ENCODE results near the gene ZFC3H1. TPM values are rescaled to one million over a fixed set of nuclear protein-coding genes. Genes with fewer than 3 reads are reported as not detected.
"Not testable (repeated sequence)": the region's sequence is repeated elsewhere in the genome, so short reads cannot be mapped to it uniquely, and the experiment has no call there.

The ZFC3H1 gene
- total and polyA plus RNA-seq, 4 donors = 8.0 to 95.3 (median 49.4) TPM

DNA sequence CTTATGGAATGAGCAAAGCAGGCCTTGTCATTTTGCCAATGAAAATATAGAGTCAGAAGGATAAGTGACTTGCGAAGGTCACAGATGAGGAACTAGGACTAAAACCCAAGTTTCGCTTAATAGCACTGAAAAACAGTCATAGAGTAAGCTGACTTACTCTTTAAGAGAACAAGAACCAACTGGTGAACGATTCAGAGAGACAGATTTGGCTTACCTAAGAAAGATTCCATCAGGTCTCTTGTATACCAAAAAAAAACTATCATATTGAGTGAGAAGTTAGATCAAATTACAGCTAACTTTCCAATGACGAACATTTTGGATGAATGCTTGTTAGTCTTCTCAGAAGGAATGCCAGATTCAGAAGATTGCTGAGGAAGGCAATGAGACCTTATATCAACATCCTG, 74.2 kb downstream of the ZFC3H1 start:
- WGBS, 2 donors = 21 to 22% methylated on average over 4 of the region's 4 CpGs
- ATAC-seq (ENCODE audit: low FRiP score) (no peak), DNase-seq (no peak)
- H3K27me3 ChIP-seq (ENCODE audit: control insufficient read depth in 1 of 2, insufficient read depth in 2 of 2, low read length in 1 of 2) = no peaks in the 10 kb centered on the region
- intact Hi-C loops (cut with DNase I) = no loop called here
- peaks cover 2 to 8% of the 10 kb centered on the region in 2 donors for H3K4me1 ChIP-seq (ENCODE audit: control insufficient read depth in 1 of 2, insufficient read depth in 2 of 2, low read length in 2 of 2)
- H3K27ac ChIP-seq (ENCODE audit: low read depth in 1 of 2, low read length in 2 of 2) = no peak overlapping the region
- no peak overlapping the region for H3K4me3 ChIP-seq (ENCODE audit: low read length in 2 of 2)
- no peaks in the 10 kb centered on the region for H3K9me3 ChIP-seq (ENCODE audit: control insufficient read depth, low read length)
- H3K36me3 ChIP-seq (ENCODE audit: control insufficient read depth in 1 of 2, insufficient read depth in 2 of 2, low read length in 1 of 2) = no peaks in the 10 kb centered on the region

DNA sequence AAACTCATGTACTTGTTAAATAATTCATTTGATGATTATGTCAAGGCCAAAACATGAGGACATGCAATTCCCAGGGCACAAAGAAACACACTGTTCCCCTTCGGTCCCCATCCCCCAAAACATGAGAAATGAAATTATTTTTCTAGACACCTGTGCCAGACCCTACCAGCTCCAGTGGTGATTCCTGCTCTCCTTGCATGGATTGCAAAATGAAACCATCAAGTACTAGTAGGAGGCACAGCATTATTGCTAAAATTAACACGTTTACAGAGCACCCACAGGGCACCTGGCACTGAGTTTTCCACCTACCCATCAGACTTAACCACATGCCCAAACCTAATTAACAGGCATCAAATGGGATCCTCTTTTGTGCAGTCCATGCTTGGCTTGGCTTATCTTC, 76.6 kb downstream of the ZFC3H1 start:
- ATAC-seq (ENCODE audit: low FRiP score) (no peak), DNase-seq (no peak)
- Histone ChIP-seq H3K27me3 (ENCODE audit: control insufficient read depth in 1 of 2, insufficient read depth in 2 of 2, low read length in 1 of 2) (no peaks in the 10 kb centered on the region), H3K36me3 (ENCODE audit: control insufficient read depth in 1 of 2, insufficient read depth in 2 of 2, low read length in 1 of 2) (no peaks in the 10 kb centered on the region), H3K27ac (ENCODE audit: low read depth in 1 of 2, low read length in 2 of 2) (no peak overlapping the region), H3K9me3 (ENCODE audit: control insufficient read depth, low read length) (no peaks in the 10 kb centered on the region), H3K4me1 (ENCODE audit: control insufficient read depth in 1 of 2, insufficient read depth in 2 of 2, low read length in 2 of 2) (peaks cover 0 to 3% of the 10 kb centered on the region in 2 donors), H3K4me3 (ENCODE audit: low read length in 2 of 2) (no peak overlapping the region)
- intact Hi-C loops (cut with DNase I) = no loop called here
- WGBS, 2 donors = 88 to 92% methylated on average over 2 of the region's 2 CpGs

DNA sequence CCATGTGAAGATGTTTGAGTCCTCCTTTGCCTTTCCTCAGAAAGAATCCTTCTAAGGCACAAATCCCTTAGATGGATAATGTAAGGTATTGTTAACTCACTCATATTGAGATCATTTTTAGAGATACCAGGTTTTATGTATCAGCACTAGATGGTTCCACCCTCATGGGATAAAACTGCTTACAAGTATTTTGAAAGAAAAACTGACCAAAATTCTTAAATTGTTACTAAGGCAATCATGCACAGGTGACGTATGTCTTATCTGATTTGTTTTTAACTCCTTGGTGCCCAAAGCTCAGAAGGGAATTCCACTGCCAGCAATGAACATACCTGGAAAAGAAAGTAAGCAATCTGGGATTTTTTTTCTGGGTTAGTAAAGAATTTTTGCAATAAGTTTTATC, 78.4 kb downstream of the ZFC3H1 start:
- no peak overlapping the region for H3K4me3 ChIP-seq (ENCODE audit: low read length in 2 of 2)
- H3K4me1 ChIP-seq (ENCODE audit: control insufficient read depth in 1 of 2, insufficient read depth in 2 of 2, low read length in 2 of 2) = peaks cover 0 to 3% of the 10 kb centered on the region in 2 donors
- H3K27ac ChIP-seq (ENCODE audit: low read depth in 1 of 2, low read length in 2 of 2) = no peak overlapping the region
- H3K36me3 ChIP-seq (ENCODE audit: control insufficient read depth in 1 of 2, insufficient read depth in 2 of 2, low read length in 1 of 2) = no peaks in the 10 kb centered on the region
- DNase-seq (no peak), ATAC-seq (ENCODE audit: low FRiP score) (no peak)
- no peaks in the 10 kb centered on the region for H3K9me3 ChIP-seq (ENCODE audit: control insufficient read depth, low read length)
- 38 to 46% methylated on average over 1 of the region's 1 CpG for WGBS, 2 donors
- H3K27me3 ChIP-seq (ENCODE audit: control insufficient read depth in 1 of 2, insufficient read depth in 2 of 2, low read length in 1 of 2) = no peaks in the 10 kb centered on the region
- intact Hi-C loops (cut with DNase I) = no loop called here

DNA sequence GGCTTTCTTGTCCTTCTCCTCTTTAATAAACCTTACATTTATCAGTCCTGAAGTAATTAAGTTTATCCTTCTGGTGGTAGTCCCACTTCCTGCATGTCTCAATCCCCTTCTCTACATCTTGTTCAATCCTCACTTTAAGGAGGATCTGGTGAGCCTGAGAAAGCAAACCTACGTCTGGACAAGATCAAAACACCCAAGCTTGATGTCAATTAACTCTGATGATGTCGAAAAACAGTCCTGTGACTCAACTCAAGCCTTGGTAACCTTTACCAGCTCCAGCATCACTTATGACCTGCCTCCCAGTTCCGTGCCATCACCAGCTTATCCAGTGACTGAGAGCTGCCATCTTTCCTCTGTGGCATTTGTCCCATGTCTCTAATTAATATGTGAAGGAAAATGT, 79.3 kb downstream of the ZFC3H1 start:
- WGBS, 2 donors = 85 to 90% methylated on average over 3 of the region's 3 CpGs
- Histone ChIP-seq H3K27ac (ENCODE audit: low read depth in 1 of 2, low read length in 2 of 2) (no peak overlapping the region), H3K4me3 (ENCODE audit: low read length in 2 of 2) (no peak overlapping the region), H3K36me3 (ENCODE audit: control insufficient read depth in 1 of 2, insufficient read depth in 2 of 2, low read length in 1 of 2) (no peaks in the 10 kb centered on the region), H3K27me3 (ENCODE audit: control insufficient read depth in 1 of 2, insufficient read depth in 2 of 2, low read length in 1 of 2) (no peaks in the 10 kb centered on the region), H3K4me1 (ENCODE audit: control insufficient read depth in 1 of 2, insufficient read depth in 2 of 2, low read length in 2 of 2) (peaks cover 0 to 1% of the 10 kb centered on the region in 2 donors), H3K9me3 (ENCODE audit: control insufficient read depth, low read length) (no peaks in the 10 kb centered on the region)
- intact Hi-C loops (cut with DNase I) = no loop called here
- DNase-seq = no peak
- no peak for ATAC-seq (ENCODE audit: low FRiP score)

DNA sequence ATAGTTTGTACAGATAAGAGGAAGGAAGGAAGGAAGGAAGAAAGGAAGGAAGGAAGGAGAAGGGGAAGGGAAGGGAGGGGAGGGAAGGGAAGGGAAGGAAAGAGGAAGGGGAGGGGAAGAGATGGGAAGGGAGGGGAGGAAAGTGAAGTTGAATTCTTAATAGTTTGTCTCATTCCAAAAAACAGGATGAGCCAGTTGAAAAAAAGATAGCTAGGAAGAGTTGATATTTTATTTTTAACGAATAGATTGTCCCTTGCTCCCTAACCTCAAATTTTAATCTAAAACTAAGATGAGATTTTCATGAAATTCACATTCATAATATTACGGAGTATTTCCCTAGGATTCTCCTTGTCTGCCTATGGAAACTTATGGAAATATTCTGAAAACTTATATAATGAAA, 80.7 kb downstream of the ZFC3H1 start:
- Histone ChIP-seq H3K4me1 (ENCODE audit: control insufficient read depth in 1 of 2, insufficient read depth in 2 of 2, low read length in 2 of 2) (no peaks in the 10 kb centered on the region), H3K4me3 (ENCODE audit: low read length in 2 of 2) (no peak overlapping the region), H3K27me3 (ENCODE audit: control insufficient read depth in 1 of 2, insufficient read depth in 2 of 2, low read length in 1 of 2) (no peaks in the 10 kb centered on the region), H3K36me3 (ENCODE audit: control insufficient read depth in 1 of 2, insufficient read depth in 2 of 2, low read length in 1 of 2) (no peaks in the 10 kb centered on the region), H3K27ac (ENCODE audit: low read depth in 1 of 2, low read length in 2 of 2) (no peak overlapping the region), H3K9me3 (ENCODE audit: control insufficient read depth, low read length) (no peaks in the 10 kb centered on the region)
- intact Hi-C loops (cut with DNase I) = no loop called here
- ATAC-seq (ENCODE audit: low FRiP score) = no peak
- 93 to 100% methylated on average over 2 of the region's 2 CpGs for WGBS, 2 donors
- DNase-seq = no peak

DNA sequence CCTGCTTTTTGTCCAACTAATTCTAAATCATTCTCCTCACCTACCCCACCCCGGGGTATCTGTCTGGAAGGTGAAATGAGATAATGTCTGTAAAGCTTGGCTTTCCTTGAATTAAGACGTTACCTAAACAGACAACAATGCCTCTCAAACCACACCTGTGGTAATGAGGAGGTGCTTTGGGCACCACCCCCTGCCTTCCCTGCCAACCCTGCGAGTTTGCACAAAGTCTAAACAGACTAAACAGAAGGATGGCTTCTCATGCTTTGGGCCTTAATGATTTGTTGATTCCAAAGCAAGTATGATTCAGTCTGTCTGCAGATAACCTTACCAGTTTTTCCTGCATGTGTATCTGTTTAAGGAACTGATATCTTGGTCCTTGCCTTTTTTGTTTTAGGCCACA, 82.4 kb downstream of the ZFC3H1 start:
- no peak overlapping the region for H3K4me3 ChIP-seq (ENCODE audit: low read length in 2 of 2)
- no peaks in the 10 kb centered on the region for H3K36me3 ChIP-seq (ENCODE audit: control insufficient read depth in 1 of 2, insufficient read depth in 2 of 2, low read length in 1 of 2)
- no peaks in the 10 kb centered on the region for H3K9me3 ChIP-seq (ENCODE audit: control insufficient read depth, low read length)
- H3K27ac ChIP-seq (ENCODE audit: low read depth in 1 of 2, low read length in 2 of 2) = no peak overlapping the region
- H3K4me1 ChIP-seq (ENCODE audit: control insufficient read depth in 1 of 2, insufficient read depth in 2 of 2, low read length in 2 of 2) = no peaks in the 10 kb centered on the region
- H3K27me3 ChIP-seq (ENCODE audit: control insufficient read depth in 1 of 2, insufficient read depth in 2 of 2, low read length in 1 of 2) = no peaks in the 10 kb centered on the region
- intact Hi-C loops (cut with DNase I) = no loop called here
- DNase-seq (no peak), ATAC-seq (ENCODE audit: low FRiP score) (no peak)
- 90 to 91% methylated on average over 3 of the region's 3 CpGs for WGBS, 2 donors

DNA sequence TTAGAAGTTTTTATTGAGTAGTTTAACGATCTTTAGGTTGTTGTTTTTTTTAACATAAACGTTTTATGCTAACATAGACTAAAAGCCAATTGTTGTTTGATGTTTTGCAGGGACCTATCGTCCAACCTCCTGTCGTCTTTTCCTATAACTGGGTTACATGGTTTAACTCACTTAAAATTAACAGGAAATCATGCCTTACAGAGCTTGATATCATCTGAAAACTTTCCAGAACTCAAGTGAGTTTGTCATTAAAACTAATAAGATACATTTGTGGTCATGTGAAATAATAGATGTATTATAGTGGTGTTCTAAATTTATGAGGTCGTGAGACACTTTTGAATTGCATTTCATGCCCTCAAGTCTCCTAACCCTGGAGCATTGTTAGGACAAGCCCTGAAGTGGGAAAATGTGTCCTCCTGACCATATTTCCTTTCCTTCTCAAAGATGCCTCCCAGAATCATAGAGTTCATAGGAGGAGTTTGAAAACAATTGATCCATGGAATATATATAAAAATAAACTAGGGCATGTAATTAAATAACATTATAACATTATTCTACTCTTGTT, 84.9 kb downstream of the ZFC3H1 start:
- intact Hi-C loops (cut with DNase I) = no loop called here
- Histone ChIP-seq H3K27ac (ENCODE audit: low read depth in 1 of 2, low read length in 2 of 2) (no peak overlapping the region), H3K36me3 (ENCODE audit: control insufficient read depth in 1 of 2, insufficient read depth in 2 of 2, low read length in 1 of 2) (no peaks in the 10 kb centered on the region), H3K4me3 (ENCODE audit: low read length in 2 of 2) (no peak overlapping the region), H3K27me3 (ENCODE audit: control insufficient read depth in 1 of 2, insufficient read depth in 2 of 2, low read length in 1 of 2) (no peaks in the 10 kb centered on the region), H3K9me3 (ENCODE audit: control insufficient read depth, low read length) (no peaks in the 10 kb centered on the region), H3K4me1 (ENCODE audit: control insufficient read depth in 1 of 2, insufficient read depth in 2 of 2, low read length in 2 of 2) (no peaks in the 10 kb centered on the region)
- ATAC-seq (ENCODE audit: low FRiP score) = no peak
- WGBS, 2 donors = 56 to 73% methylated on average over 5 of the region's 5 CpGs
- DNase-seq = no peak

DNA sequence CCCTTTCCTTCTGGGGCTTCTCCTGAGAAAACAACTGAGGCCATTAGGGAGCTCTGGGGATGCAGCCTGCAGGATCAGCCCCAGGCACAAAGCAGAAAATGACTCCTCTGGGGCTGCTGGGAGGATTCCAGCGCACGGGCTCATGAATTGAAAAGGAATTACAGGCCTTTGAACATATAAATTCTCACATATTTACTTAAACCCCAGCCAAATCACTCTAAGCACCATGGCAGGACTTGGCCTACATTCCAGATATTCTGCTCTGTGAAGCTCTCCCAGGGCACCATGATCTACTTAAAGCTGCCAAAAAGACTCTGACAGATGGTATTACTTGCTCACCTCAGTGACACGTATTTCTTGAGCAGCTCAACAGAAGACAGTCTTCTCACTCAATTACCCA, 87.2 kb downstream of the ZFC3H1 start:
- Histone ChIP-seq H3K4me3 (ENCODE audit: low read length in 2 of 2) (no peak overlapping the region), H3K4me1 (ENCODE audit: control insufficient read depth in 1 of 2, insufficient read depth in 2 of 2, low read length in 2 of 2) (no peaks in the 10 kb centered on the region), H3K9me3 (ENCODE audit: control insufficient read depth, low read length) (no peaks in the 10 kb centered on the region), H3K36me3 (ENCODE audit: control insufficient read depth in 1 of 2, insufficient read depth in 2 of 2, low read length in 1 of 2) (no peaks in the 10 kb centered on the region), H3K27me3 (ENCODE audit: control insufficient read depth in 1 of 2, insufficient read depth in 2 of 2, low read length in 1 of 2) (no peaks in the 10 kb centered on the region), H3K27ac (ENCODE audit: low read depth in 1 of 2, low read length in 2 of 2) (no peak overlapping the region)
- intact Hi-C loops (cut with DNase I) = no loop called here
- DNase-seq (no peak), ATAC-seq (ENCODE audit: low FRiP score) (no peak)
- 45 to 50% methylated on average over 3 of the region's 3 CpGs for WGBS, 2 donors

DNA sequence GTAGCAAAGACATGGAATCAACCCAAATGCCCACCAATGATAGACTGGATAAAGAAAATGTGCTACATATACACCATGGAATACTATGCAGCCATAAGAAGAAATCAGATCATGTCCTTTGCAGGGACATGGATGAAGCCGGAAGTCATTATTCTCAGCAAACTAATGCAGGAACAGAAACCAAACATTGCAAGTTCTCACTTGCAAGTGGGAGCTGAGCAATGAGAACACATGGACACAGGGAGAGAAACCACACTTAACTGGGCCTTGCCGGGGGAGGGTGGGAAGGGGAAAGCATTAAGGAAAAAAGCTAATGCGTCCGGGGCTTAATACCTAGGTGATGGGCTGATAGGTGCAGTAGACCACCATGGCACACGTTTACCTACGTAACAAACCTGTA, 93.8 kb downstream of the ZFC3H1 start:
- 95 to 96% methylated on average over 6 of the region's 6 CpGs for WGBS, 2 donors
- H3K4me3 ChIP-seq (ENCODE audit: low read length in 2 of 2); H3K36me3 ChIP-seq (ENCODE audit: control insufficient read depth in 1 of 2, insufficient read depth in 2 of 2, low read length in 1 of 2); H3K27ac ChIP-seq (ENCODE audit: low read depth in 1 of 2, low read length in 2 of 2); H3K4me1 ChIP-seq (ENCODE audit: control insufficient read depth in 1 of 2, insufficient read depth in 2 of 2, low read length in 2 of 2); ATAC-seq (ENCODE audit: low FRiP score); H3K9me3 ChIP-seq (ENCODE audit: control insufficient read depth, low read length); H3K27me3 ChIP-seq (ENCODE audit: control insufficient read depth in 1 of 2, insufficient read depth in 2 of 2, low read length in 1 of 2); DNase-seq; intact Hi-C loops (cut with DNase I): not testable (repeated sequence)

All from aorta (tissue), 5 donors.